A673 (cell line): Measurements from ENCODE around the gene ABCA2. TPM values are rescaled to one million over a fixed set of nuclear protein-coding genes. Genes with fewer than 3 reads are reported as not detected.

ENCODE experiments used
- BruUV-seq: library from RNA; stranded (reverse); fragments of 400-500 nt; replicated peaks from 2 replicates; lab custom pipeline; 2021; lab: Mats Ljungman, UMichigan
- CTCF ChIA-PET: fragments of 300-600 bp; sonication (Branson Sonifier 250); formaldehyde crosslinking; loops from one replicate; lab custom pipeline; 2022; ENCODE audit warnings: antibody characterized with exemption; lab: Charles Lee
- POLR2A ChIA-PET: fragments of 300-600 bp; sonication (Branson Sonifier 250); formaldehyde crosslinking; loops from one replicate; lab custom pipeline; 2022; ENCODE audit warnings: antibody characterized with exemption; ENCODE audit not compliant: low non-redundant PET; lab: Charles Lee
- DNase-seq: peaks from one replicate; pipeline ENCODE4 v3.0.0-alpha.2; 2015; ENCODE audit warnings: low spot score
- H3K27ac ChIP-seq: fragments of 200-600 bp; sonication (generic); 2 replicates; pipeline ENCODE4 v1.5.1; 2016; ENCODE audit warnings: mixed run types, low read depth, mild to moderate bottlenecking, mixed read lengths, antibody characterized with exemption, low read length; ENCODE audit not compliant: poor library complexity, severe bottlenecking
- H3K27me3 ChIP-seq: fragments of 200-600 bp; sonication (generic); replicated peaks from 2 replicates; pipeline ENCODE4 v1.6.1; 2017; ENCODE audit warnings: mixed run types, low read depth, mild to moderate bottlenecking, mixed read lengths, antibody characterized with exemption, low read length; ENCODE audit not compliant: insufficient read depth, poor library complexity
- H3K36me3 ChIP-seq: fragments of 200-600 bp; sonication (generic); 2 replicates; pipeline ENCODE4 v1.6.1; 2016; ENCODE audit warnings: mixed run types, mild to moderate bottlenecking, mixed read lengths, antibody characterized with exemption, low read length; ENCODE audit not compliant: insufficient read depth, poor library complexity, severe bottlenecking
- H3K4me1 ChIP-seq: fragments of 200-600 bp; sonication (generic); 2 replicates; pipeline ENCODE4 v1.6.1; 2017; ENCODE audit warnings: mixed run types, mild to moderate bottlenecking, mixed read lengths, antibody characterized with exemption, low read length; ENCODE audit not compliant: insufficient read depth, poor library complexity, severe bottlenecking
- H3K4me3 ChIP-seq: fragments of 200-600 bp; sonication (generic); 2 replicates; pipeline ENCODE4 v1.5.1; 2016; ENCODE audit warnings: low read depth, mixed run types, mild to moderate bottlenecking, mixed read lengths, low read length; ENCODE audit not compliant: poor library complexity, severe bottlenecking
- H3K9me3 ChIP-seq: fragments of 200-600 bp; sonication (generic); 2 replicates; pipeline ENCODE4 v1.6.1; 2016; ENCODE audit warnings: mixed run types, low read depth, mild to moderate bottlenecking, mixed read lengths, antibody characterized with exemption, low read length; ENCODE audit not compliant: poor library complexity, severe bottlenecking
- CTCF ChIP-seq: fragments of 300-800, 200-600 bp; sonication (generic); conservative IDR thresholded peaks from 2 replicates; pipeline ENCODE4 v1.5.1; 2017; ENCODE audit warnings: low read depth, mild to moderate bottlenecking, antibody characterized with exemption, low read length, moderate library complexity, mixed read lengths
- EZH2 ChIP-seq: fragments of 200-600 bp; sonication (generic); IDR thresholded peaks from 2 replicates; pipeline ENCODE4 v1.6.1; 2017; ENCODE audit warnings: borderline replicate concordance, low read depth, mild to moderate bottlenecking, mixed read lengths, antibody characterized with exemption, low read length; ENCODE audit not compliant: poor library complexity, severe bottlenecking
- intact Hi-C: fragments of 100-400 bp; cut with micrococcal nuclease; formaldehyde crosslinking; loops from one replicate; pipeline ENCODE4 v1.10.0; 2022; ENCODE audit not compliant: unreplicated experiment
- total RNA-seq: library from RNA; stranded (reverse); gene quantifications from 2 replicates; pipeline ENCODE4 v1.2.3, GENCODE V29; 2021

ABCA2 gene
- total RNA-seq, 1 experiment from 2014 or later: 27.8 TPM

GRCh38 chr9:137009938-137010732, 17.9 kb downstream of the ABCA2 start:
- Histone ChIP-seq H3K4me1 (no peaks in the 10 kb centered on the region), H3K36me3 (peaks cover 3% of the 10 kb centered on the region), H3K9me3 (no peaks in the 10 kb centered on the region), H3K27me3 (no peaks in the 10 kb centered on the region), H3K4me3 (no peak overlapping the region), H3K27ac (no peak overlapping the region)
- ChIA-PET POLR2A (no interaction called here), CTCF (interaction anchor here (0.6 kb wide), 1 partner anchor 19 kb away, joined by 3 read pairs; no protein-coding TSS in a partner anchor)
- no peak for DNase-seq
- intact Hi-C loops: no loop called here
- TF ChIP-seq EZH2 (no peak), CTCF (no peak)
- BruUV-seq: no TSS peak

- BruUV-seq: no TSS peak
Observed at GRCh38 chr9:137009217-137009616, 18.8 kb downstream of the ABCA2 start.

GRCh38 chr9:137008312-137008711, 19.7 kb downstream of the ABCA2 start:
- TF ChIP-seq CTCF: no peak
- TF ChIP-seq EZH2: no peak
- intact Hi-C loops: no loop called here
- H3K4me1 ChIP-seq: no peaks in the 10 kb centered on the region
- no peak for DNase-seq
- no peaks in the 10 kb centered on the region for H3K9me3 ChIP-seq
- CTCF ChIA-PET: no interaction called here
- no TSS peak for BruUV-seq
- H3K27me3 ChIP-seq: no peaks in the 10 kb centered on the region
- peaks cover 3% of the 10 kb centered on the region for H3K36me3 ChIP-seq
- no peak overlapping the region for H3K27ac ChIP-seq
- H3K4me3 ChIP-seq: no peak overlapping the region
- POLR2A ChIA-PET: no interaction called here

More at GRCh38 chr9:137009217-137009616, 18.8 kb downstream of the ABCA2 start:
- no peaks in the 10 kb centered on the region for H3K27me3 ChIP-seq
- H3K27ac ChIP-seq: no peak overlapping the region
- H3K9me3 ChIP-seq: no peaks in the 10 kb centered on the region
- TF ChIP-seq CTCF (no peak), EZH2 (no peak)
- intact Hi-C loops: no loop called here
- POLR2A ChIA-PET: no interaction called here
- DNase-seq: no peak
- no peak overlapping the region for H3K4me3 ChIP-seq
- H3K36me3 ChIP-seq: peaks cover 3% of the 10 kb centered on the region
- CTCF ChIA-PET: no interaction called here
- H3K4me1 ChIP-seq: no peaks in the 10 kb centered on the region
